ENCODE results near the gene MSTO1. TPM values are rescaled to one million over a fixed set of nuclear protein-coding genes. Genes with fewer than 3 reads are reported as not detected.
A peak's percentile ranks its signal among the peaks of the same experiment; 100 is the strongest.

The MSTO1 gene
- total and polyA plus RNA-seq, 2 of the 4 experiments (the other 2 are of a cell fraction) = 21.7 to 38.3 TPM

GRCh38 chr1:155591770-155592169, 18.2 kb upstream of the MSTO1 start:
- DNase-seq (peak; percentile 68), ATAC-seq (ENCODE audit: low read depth) (peak; percentile 76)
- Histone ChIP-seq H2AFZ (replicated peaks; ENCODE audit: low read length, poor library complexity) (no peak overlapping the region), H2BK120ac (ENCODE audit: low read depth, low read length) (no peak overlapping the region), H3K9me3 (ENCODE audit: control insufficient read depth, insufficient read depth, low read length) (no peaks in the 10 kb centered on the region), H4K8ac (ENCODE audit: low read depth in 2 of 2, low read length in 2 of 2) (no peak overlapping the region), H2BK5ac (ENCODE audit: low read depth, low read length, poor library complexity, severe bottlenecking) (no peak overlapping the region), H3K23ac (ENCODE audit: low read depth, low read length) (no peak overlapping the region), H3K79me1 (ENCODE audit: low read depth in 1 of 2, low read length in 2 of 2) (no peaks in the 10 kb centered on the region), H3K18ac (ENCODE audit: low read depth, low read length) (no peak overlapping the region), H3K4me2 (ENCODE audit: low read depth, low read length) (no peak overlapping the region), H3K9ac (ENCODE audit: low read depth, low read length) (no peak overlapping the region), H2AK5ac (ENCODE audit: low read depth, low read length) (no peak overlapping the region), H3K56ac (ENCODE audit: extremely low read depth, insufficient read depth, low read length) (no peak overlapping the region), H3K14ac (replicated peaks; ENCODE audit: low read depth, low read length) (no peak overlapping the region), H3K4ac (ENCODE audit: low read depth, low read length) (no peak overlapping the region), H2BK20ac (ENCODE audit: low read depth, low read length) (no peak overlapping the region), H3K4me3 (ENCODE audit: insufficient read depth, low read depth, low read length) (no peak overlapping the region), H4K20me1 (ENCODE audit: insufficient read depth, low read length) (no peaks in the 10 kb centered on the region), H2BK15ac (ENCODE audit: low read depth, low read length) (no peak overlapping the region), H2AK9ac (replicated peaks; ENCODE audit: low read depth, low read length, poor library complexity) (no peak overlapping the region), H3K4me1 (ENCODE audit: control insufficient read depth, insufficient read depth, low read length) (no peaks in the 10 kb centered on the region), H3K27me3 (ENCODE audit: control insufficient read depth, insufficient read depth, low read length) (no peaks in the 10 kb centered on the region), H3K36me3 (ENCODE audit: control insufficient read depth, insufficient read depth, low read length) (no peaks in the 10 kb centered on the region), H3K9me1 (ENCODE audit: insufficient read depth, low read length) (no peaks in the 10 kb centered on the region), H4K5ac (ENCODE audit: low read depth, low read length) (no peak overlapping the region), H4K91ac (ENCODE audit: insufficient read depth, low read depth, low read length) (no peak overlapping the region), H3K27ac (ENCODE audit: insufficient read depth, low read length) (no peak overlapping the region)
- intact Hi-C loops (cut with micrococcal nuclease) (loop anchor here (5.0 to 10.0 kb wide), 5 partner anchors 269 to 417 kb away; partner anchors contain the start of genes HCN3, KRTCAP2, MTX1 and RUSC1), dilution Hi-C loops (cut with HindIII; ENCODE audit: low sequenced_read_pairs, unreplicated experiment) (no loop called here), in situ Hi-C loops (cut with MboI; ENCODE audit: low sequenced_read_pairs) (no loop called here)
- 40% methylated on average over 1 of the region's 6 CpGs; no CpG with 5 or more reads in 1 of the 2 experiments for WGBS, 2 experiments (ENCODE audit: extremely low coverage in 2 of 2, insufficient read length in 1 of 2)
- BruUV-seq (replicated peaks) = no TSS peak
- TF ChIP-seq MAZ (IDR thresholded peaks at IDR 0.05; ENCODE audit: borderline replicate concordance, low read depth, low read length) (no peak), RCOR1 (IDR thresholded peaks at IDR 0.05; ENCODE audit: insufficient replicate concordance, low read length) (no peak), SMC3 (IDR thresholded peaks at IDR 0.05; ENCODE audit: low read depth, low read length) (peak; percentile 57), MXI1 (IDR thresholded peaks at IDR 0.05; ENCODE audit: borderline replicate concordance, low read depth, low read length) (no peak), ELK1 (IDR thresholded peaks at IDR 0.05; ENCODE audit: borderline replicate concordance, low read depth, low read length) (no peak), CEBPB (IDR thresholded peaks at IDR 0.05; ENCODE audit: low read depth, low read length) (no peak), RAD21 (IDR thresholded peaks at IDR 0.05; ENCODE audit: low read length) (peak; percentile 69), CTCF (conservative IDR thresholded peaks at IDR 0.05; ENCODE audit: low read depth, low read length) (peak; percentile 60), POLR2A (IDR thresholded peaks at IDR 0.05; ENCODE audit: low read depth, low read length) (no peak), RFX5 (IDR thresholded peaks at IDR 0.05; ENCODE audit: low read depth, low read length) (no peak), BHLHE40 (IDR thresholded peaks at IDR 0.05; ENCODE audit: low read depth, low read length) (no peak), FOS (IDR thresholded peaks at IDR 0.05; ENCODE audit: low read depth, low read length) (no peak), MAFK (IDR thresholded peaks at IDR 0.05; ENCODE audit: low read depth, low read length) (no peak)
- POLR2A ChIA-PET (ENCODE audit: unreplicated experiment) = no interaction called here
- CTCF ChIA-PET = no interaction called here

Data from IMR-90 (cell line).